Right cardiac atrium (tissue), 5 donors: ENCODE results near the gene KRTAP9-1. TPM values are rescaled to one million over a fixed set of nuclear protein-coding genes. Genes with fewer than 3 reads are reported as not detected.
"Not testable (repeated sequence)": the region's sequence is repeated elsewhere in the genome, so short reads cannot be mapped to it uniquely, and the experiment has no call there.

Experiments
- ATAC-seq, 2 donors: fragments of 200-7000 bp; cut with Tn5 transposase; one replicate each; pipeline versions ENCODE4 v1.8.0 to v1.9.1; 2020; ENCODE audit warnings: moderate library complexity in 2 of 2, mild to moderate bottlenecking in 1 of 2
- DNase-seq, 3 donors: peaks; one replicate each; pipeline ENCODE4 v3.0.0-alpha.2; 2020
- H3K27ac ChIP-seq: one replicate; pipeline ENCODE4 v1.5.1; 2013; ENCODE audit warnings: mild to moderate bottlenecking, low read length, control low read depth, moderate library complexity
- H3K27me3 ChIP-seq: one replicate; pipeline ENCODE4 v1.6.1; 2013; ENCODE audit not compliant: control insufficient read depth, insufficient read depth
- H3K4me1 ChIP-seq: one replicate; pipeline ENCODE4 v1.6.1; 2013; ENCODE audit warnings: low read length; ENCODE audit not compliant: control insufficient read depth, insufficient read depth
- H3K4me3 ChIP-seq: one replicate; pipeline ENCODE4 v1.5.1; 2013; ENCODE audit warnings: low read length, control low read depth
- H3K9me3 ChIP-seq: one replicate; pipeline ENCODE4 v1.6.1; 2013; ENCODE audit warnings: low read length; ENCODE audit not compliant: control insufficient read depth
- WGBS: extraction: QIAGEN DNeasy Blood & Tissue Kit; methylation state at CpG from one replicate; pipeline ENCODE4 v1.1.7; 2013; 5-methylcytosine and 5-hydroxymethylcytosine counted together
- intact Hi-C, 4 donors: fragments of 100-400 bp; cut with DNase I; formaldehyde crosslinking; loops; one replicate each; pipeline versions ENCODE4 v1.11.0 to v1.14.0; 2022 to 2023
- polyA plus RNA-seq: library from polyadenylated mRNA; stranded (reverse); fragments of 200-250 nt; gene quantifications from one replicate; pipeline ENCODE4 v1.2.3, GENCODE V29; 2013
- total RNA-seq, 4 donors: library from RNA; stranded (reverse); fragmentation: NEBNext Ultra II Directional; extraction: Animal tissue kit (Norgen Biotek cat#: 25700); gene quantifications; one replicate each; pipeline ENCODE4 v1.2.1, GENCODE V29; 2021
- donor health status: healthy with polysubstance abuse.
- donor health status: DM: no; HTN: yes; CAD: no.
- donor health status: DM: no; HTN: no; CAD: no.
- donor health status: DM: no; HTN: yes; CAD: no; lungs with severe emphysema.
- donor health status: DM: yes; HTN: yes; CAD: no.

Gene KRTAP9-1
- total and polyA plus RNA-seq, 5 donors = not detected

DNA sequence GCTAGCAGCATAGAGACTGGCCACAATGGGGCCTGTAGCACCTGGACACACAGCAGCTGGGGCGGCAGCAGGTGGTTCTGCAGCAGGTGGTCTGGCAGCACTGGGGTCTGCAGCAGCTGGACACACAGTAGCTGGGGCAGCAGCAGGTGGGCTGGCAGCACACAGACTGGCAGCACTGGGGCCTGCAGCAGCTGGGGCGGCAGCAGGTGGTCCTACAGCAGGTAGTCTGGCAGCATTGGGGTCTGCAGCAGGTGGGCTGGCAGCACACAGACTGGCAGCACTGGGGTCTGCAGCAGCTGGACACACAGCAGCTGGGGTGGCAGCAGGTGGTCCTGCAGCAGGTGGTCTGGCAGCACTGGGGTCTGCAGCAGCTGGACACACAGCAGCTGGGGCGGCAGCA lies 29.5 kb upstream of the KRTAP9-1 start:
- H3K27ac ChIP-seq, ATAC-seq: not testable (repeated sequence)

GRCh38 chr17:41160648-41161047 lies 29.0 kb upstream of the KRTAP9-1 start, which contains the start of gene KRTAP4-4:
KRTAP4-4 (minus strand) TSS chr17:41160748; CDS start chr17:41160691, 57 bp downstream.
- Histone ChIP-seq H3K27ac (no peak within 1 kb of the TSS), H3K4me1 (no peaks in the 10 kb centered on the region), H3K4me3 (no peak within 1 kb of the TSS), H3K9me3 (no peaks in the 10 kb centered on the region), H3K27me3 (no peaks in the 10 kb centered on the region)
- intact Hi-C loops = no loop called here
- 70% methylated on average over 1 of the region's 1 CpG for WGBS
- DNase-seq (no peak), ATAC-seq (no peak)

More for the DNA sequence above, 29.5 kb upstream of the KRTAP9-1 start:
- H3K9me3 ChIP-seq, H3K27me3 ChIP-seq, intact Hi-C loops, H3K4me1 ChIP-seq, DNase-seq, H3K4me3 ChIP-seq: not testable (repeated sequence)
- WGBS = 84% methylated on average over 3 of the region's 3 CpGs

DNA sequence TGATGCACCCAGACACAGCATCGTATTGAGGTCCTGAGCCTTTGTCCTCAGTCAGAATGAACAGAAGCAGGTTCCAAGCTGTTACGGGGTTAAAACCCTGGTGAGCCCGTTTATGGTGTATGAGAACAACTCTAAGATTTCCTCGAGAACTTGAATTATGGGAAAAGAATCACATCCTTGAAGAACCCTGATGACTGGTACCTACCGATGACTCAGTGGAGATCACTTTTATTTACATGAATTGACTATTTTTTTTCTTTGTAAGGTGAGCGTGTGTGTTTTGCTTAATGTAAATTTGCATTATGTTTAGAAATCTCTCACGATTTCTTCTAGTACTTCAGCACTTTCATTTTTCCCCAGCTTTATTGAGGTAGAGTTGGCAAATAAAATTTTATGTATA lies 25.9 kb upstream of the KRTAP9-1 start:
- intact Hi-C loops = no loop called here
- 73% methylated on average over 7 of the region's 7 CpGs for WGBS

GRCh38 chr17:41167561-41167960 lies 22.1 kb upstream of the KRTAP9-1 start:
- DNase-seq (no peak), ATAC-seq (no peak)
- Histone ChIP-seq H3K9me3 (no peaks in the 10 kb centered on the region), H3K4me3 (no peak overlapping the region), H3K4me1 (no peaks in the 10 kb centered on the region), H3K27me3 (no peaks in the 10 kb centered on the region), H3K27ac (no peak overlapping the region)
- intact Hi-C loops = no loop called here
- 82% methylated on average over 7 of the region's 7 CpGs for WGBS

More for the DNA sequence above, 25.9 kb upstream of the KRTAP9-1 start:
- no peak overlapping the region for H3K4me3 ChIP-seq
- no peaks in the 10 kb centered on the region for H3K4me1 ChIP-seq
- no peak overlapping the region for H3K27ac ChIP-seq
- no peak for DNase-seq
- ATAC-seq = no peak
- no peaks in the 10 kb centered on the region for H3K27me3 ChIP-seq
- H3K9me3 ChIP-seq = no peaks in the 10 kb centered on the region

DNA sequence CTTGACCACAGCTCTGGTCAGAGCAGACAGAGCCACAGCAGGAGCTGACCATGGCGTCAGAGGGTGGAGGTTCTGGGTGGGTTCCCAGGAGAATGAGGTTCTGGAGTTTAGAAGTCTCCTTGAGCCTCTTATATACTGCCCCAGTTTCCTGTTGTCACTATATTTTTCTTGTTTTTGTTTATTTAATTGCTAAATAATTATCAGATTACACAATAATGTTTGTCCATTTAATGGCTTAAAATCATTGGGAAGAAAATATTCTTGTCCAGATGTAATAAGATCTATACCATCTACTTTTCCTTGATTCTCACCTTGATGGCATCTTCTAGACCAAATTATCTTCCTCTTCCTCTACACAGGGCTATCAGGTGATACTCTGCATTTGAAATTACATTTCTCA lies 21.6 kb upstream of the KRTAP9-1 start, which contains the start of gene KRTAP4-3:
TSS of gene KRTAP4-3 (minus strand) at position 101 of the 400 bp plus-strand sequence. CDS start at position 52, 49 bp downstream.
- ATAC-seq (no peak), DNase-seq (no peak)
- Histone ChIP-seq H3K4me1 (no peaks in the 10 kb centered on the region), H3K27me3 (no peaks in the 10 kb centered on the region), H3K4me3 (no peak within 1 kb of the TSS), H3K9me3 (no peaks in the 10 kb centered on the region), H3K27ac (no peak within 1 kb of the TSS)
- WGBS = 54% methylated on average over 1 of the region's 1 CpG
- intact Hi-C loops = no loop called here

DNA sequence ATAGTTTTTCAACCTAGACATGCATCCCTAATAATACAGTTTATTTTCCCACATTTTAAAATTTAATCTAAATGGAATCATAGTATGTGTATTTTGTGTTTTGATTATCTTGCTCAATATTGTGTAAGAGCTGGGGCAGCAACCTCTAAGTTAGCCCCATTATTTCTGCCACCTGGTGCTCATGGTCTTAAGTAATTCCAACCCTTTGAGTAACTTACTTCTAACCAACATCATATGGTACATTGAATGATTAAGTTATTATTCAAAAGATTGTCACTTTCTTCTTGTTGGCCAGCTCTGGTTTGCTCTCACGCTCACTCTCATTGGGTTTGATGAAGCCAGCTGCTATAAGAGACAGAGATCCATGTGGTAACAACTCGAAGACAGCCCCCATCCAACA lies 17.8 kb upstream of the KRTAP9-1 start:
- WGBS = 77% methylated on average over 2 of the region's 2 CpGs
- DNase-seq (no peak), ATAC-seq (no peak)
- Histone ChIP-seq H3K4me3 (no peak overlapping the region), H3K4me1 (no peaks in the 10 kb centered on the region), H3K27me3 (no peaks in the 10 kb centered on the region), H3K27ac (no peak overlapping the region), H3K9me3 (no peaks in the 10 kb centered on the region)
- intact Hi-C loops = no loop called here

GRCh38 chr17:41176744-41177387 lies 12.8 kb upstream of the KRTAP9-1 start:
- 76% methylated on average over 3 of the region's 3 CpGs for WGBS
- DNase-seq (no peak), ATAC-seq (no peak)
- no peaks in the 10 kb centered on the region for H3K27me3 ChIP-seq
- H3K27ac ChIP-seq = no peak overlapping the region
- intact Hi-C loops = no loop called here
- H3K4me1 ChIP-seq = no peaks in the 10 kb centered on the region
- no peaks in the 10 kb centered on the region for H3K9me3 ChIP-seq
- H3K4me3 ChIP-seq = no peak overlapping the region

GRCh38 chr17:41177727-41178271 lies 11.9 kb upstream of the KRTAP9-1 start, which contains the start of gene KRTAP4-2:
KRTAP4-2 (minus strand) TSS chr17:41178221; CDS start chr17:41178164, 57 bp downstream.
- peak in 1 of 3 donors; percentile 37 for DNase-seq
- no peak within 1 kb of the TSS for H3K4me3 ChIP-seq
- WGBS = 81% methylated on average over 7 of the region's 7 CpGs
- H3K4me1 ChIP-seq = no peaks in the 10 kb centered on the region
- H3K9me3 ChIP-seq = no peaks in the 10 kb centered on the region
- intact Hi-C loops = no loop called here
- no peak for ATAC-seq
- no peaks in the 10 kb centered on the region for H3K27me3 ChIP-seq
- no peak within 1 kb of the TSS for H3K27ac ChIP-seq

DNA sequence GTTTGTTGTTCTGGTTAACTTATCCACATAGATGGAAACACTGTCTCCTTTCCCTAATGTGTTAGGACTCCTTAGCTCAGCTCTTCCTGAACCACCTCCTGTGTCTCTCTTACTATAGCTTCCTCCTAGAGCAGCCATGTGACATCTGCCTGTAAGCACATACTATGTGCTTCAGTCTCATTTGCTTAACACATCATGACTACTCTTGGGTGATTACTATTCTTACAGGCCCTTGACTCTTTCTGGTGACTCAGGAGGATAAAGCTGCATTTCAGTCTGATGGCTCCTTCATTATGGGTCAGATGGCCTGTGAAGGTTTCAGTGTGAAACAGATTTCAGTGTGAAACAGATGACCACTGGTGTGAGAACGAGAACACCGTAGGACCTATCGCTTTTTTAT lies 11.3 kb upstream of the KRTAP9-1 start:
- Histone ChIP-seq H3K27ac (no peak overlapping the region), H3K4me3 (no peak overlapping the region), H3K9me3 (no peaks in the 10 kb centered on the region), H3K4me1 (no peaks in the 10 kb centered on the region), H3K27me3 (no peaks in the 10 kb centered on the region)
- no peak for ATAC-seq
- intact Hi-C loops = no loop called here
- 88% methylated on average over 3 of the region's 3 CpGs for WGBS
- DNase-seq = no peak

- Histone ChIP-seq H3K27ac (no peak overlapping the region), H3K9me3 (no peaks in the 10 kb centered on the region), H3K27me3 (no peaks in the 10 kb centered on the region), H3K4me3 (no peak overlapping the region), H3K4me1 (no peaks in the 10 kb centered on the region)
- no peak for DNase-seq
- intact Hi-C loops = no loop called here
- WGBS = 82% methylated on average over 1 of the region's 1 CpG
- ATAC-seq = no peak
These were observed 10.7 kb upstream of the KRTAP9-1 start for GRCh38 chr17:41178843-41179616.

DNA sequence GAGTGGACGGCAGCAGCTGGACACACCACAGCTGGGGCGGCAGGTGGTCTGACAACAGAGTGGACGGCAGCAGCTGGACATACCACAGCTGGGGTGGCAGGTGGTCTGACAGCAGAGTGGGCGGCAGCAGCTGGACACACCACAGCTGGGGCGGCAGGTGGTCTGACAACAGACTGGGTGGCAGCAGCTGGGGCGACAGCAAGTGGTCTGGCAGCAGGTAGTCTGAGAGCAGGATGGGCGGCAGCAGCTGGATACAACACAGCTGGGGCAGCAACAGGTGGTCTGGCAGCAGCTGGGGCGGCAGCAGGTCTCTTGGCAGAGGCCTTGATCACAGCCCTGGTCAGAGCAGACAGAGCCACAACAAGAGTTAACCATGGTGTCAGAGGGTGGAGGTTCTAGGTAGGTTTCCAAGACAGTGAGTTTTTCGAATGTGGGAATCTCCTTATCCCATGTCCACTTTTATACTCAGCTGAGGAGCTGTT lies 5.2 kb upstream of the KRTAP9-1 start, which contains the start of gene KRTAP4-1:
TSS of gene KRTAP4-1 (minus strand) at position 432 of the 482 bp plus-strand sequence. CDS start at position 375, 57 bp downstream.
- intact Hi-C loops = no loop called here
- Histone ChIP-seq H3K27me3 (peaks cover 2% of the 10 kb centered on the region), H3K9me3 (no peaks in the 10 kb centered on the region), H3K4me3 (no peak within 1 kb of the TSS), H3K4me1 (no peaks in the 10 kb centered on the region), H3K27ac (no peak within 1 kb of the TSS)
- ATAC-seq (no peak), DNase-seq (no peak)
- WGBS = 49% methylated on average over 9 of the region's 9 CpGs
